Natural killer cell treated with Interleukin-12 subunit alpha and Interleukin-12 subunit beta and Interleukin-15 and Interleukin-18, amount 100 ng/mL, for 72 hours (primary cell): Measurements from ENCODE around the gene UBR1. TPM values are rescaled to one million over a fixed set of nuclear protein-coding genes. Genes with fewer than 3 reads are reported as not detected.
"Not testable (repeated sequence)": the region's sequence is repeated elsewhere in the genome, so short reads cannot be mapped to it uniquely, and the experiment has no call there.

Source experiments
- ATAC-seq, 2 donors: fragments of 150-1000 bp; cut with Tn5 transposase in 1 of 2; sonication (Bioruptor Pico), chemical (Tn5 transposase) in 1 of 2; 2 replicates each; pipeline ENCODE4 v1.10.0; 2021
- DNase-seq: peaks from one replicate; pipeline ENCODE4 v3.0.0; 2022; ENCODE audit warnings: low spot score
- H3K27ac Mint-ChIP-seq, 2 donors: 1 replicate in 1 of 2; 2 replicates in 1 of 2; pipeline ENCODE4 v1.8.0; 2022; ENCODE audit warnings: mixed read lengths in 2 of 2, mild to moderate bottlenecking in 1 of 2, moderate library complexity in 1 of 2
- H3K27me3 Mint-ChIP-seq, 2 donors: 1 replicate in 1 of 2; 2 replicates in 1 of 2; pipeline ENCODE4 v1.8.0; 2022; ENCODE audit warnings: mixed read lengths in 2 of 2
- H3K36me3 Mint-ChIP-seq: one replicate; pipeline ENCODE4 v1.8.0; 2022; ENCODE audit warnings: mixed read lengths
- H3K4me1 Mint-ChIP-seq, 2 donors: 1 replicate in 1 of 2; 2 replicates in 1 of 2; pipeline ENCODE4 v1.8.0; 2022; ENCODE audit warnings: low read depth in 2 of 2, mixed read lengths in 2 of 2, mild to moderate bottlenecking in 1 of 2
- H3K4me3 Mint-ChIP-seq: one replicate; pipeline ENCODE4 v1.8.0; 2022; ENCODE audit warnings: mixed read lengths
- H3K9me3 Mint-ChIP-seq: 2 replicates; pipeline ENCODE4 v1.8.0; 2022; ENCODE audit warnings: mixed read lengths
- total RNA-seq, 2 donors: library from RNA; stranded (reverse); gene quantifications; one replicate each; pipeline ENCODE4 v1.2.3, GENCODE V29; 2022

Gene UBR1
- total RNA-seq, 2 donors from 2014 or later: 56.4 to 59.4 TPM

GRCh38 chr15:43070249-43070648 lies 35.6 kb downstream of the UBR1 start:
- DNase-seq: no peak
- H3K36me3 Mint-ChIP-seq: peaks cover 35% of the 10 kb centered on the region
- no peak for ATAC-seq
- H3K27me3 Mint-ChIP-seq: no peaks in the 10 kb centered on the region
- no peak overlapping the region for H3K4me3 Mint-ChIP-seq
- H3K4me1 Mint-ChIP-seq: peaks cover 2 to 7% of the 10 kb centered on the region in 2 donors
- H3K27ac Mint-ChIP-seq: no peak overlapping the region
- no peaks in the 10 kb centered on the region for H3K9me3 Mint-ChIP-seq

DNA sequence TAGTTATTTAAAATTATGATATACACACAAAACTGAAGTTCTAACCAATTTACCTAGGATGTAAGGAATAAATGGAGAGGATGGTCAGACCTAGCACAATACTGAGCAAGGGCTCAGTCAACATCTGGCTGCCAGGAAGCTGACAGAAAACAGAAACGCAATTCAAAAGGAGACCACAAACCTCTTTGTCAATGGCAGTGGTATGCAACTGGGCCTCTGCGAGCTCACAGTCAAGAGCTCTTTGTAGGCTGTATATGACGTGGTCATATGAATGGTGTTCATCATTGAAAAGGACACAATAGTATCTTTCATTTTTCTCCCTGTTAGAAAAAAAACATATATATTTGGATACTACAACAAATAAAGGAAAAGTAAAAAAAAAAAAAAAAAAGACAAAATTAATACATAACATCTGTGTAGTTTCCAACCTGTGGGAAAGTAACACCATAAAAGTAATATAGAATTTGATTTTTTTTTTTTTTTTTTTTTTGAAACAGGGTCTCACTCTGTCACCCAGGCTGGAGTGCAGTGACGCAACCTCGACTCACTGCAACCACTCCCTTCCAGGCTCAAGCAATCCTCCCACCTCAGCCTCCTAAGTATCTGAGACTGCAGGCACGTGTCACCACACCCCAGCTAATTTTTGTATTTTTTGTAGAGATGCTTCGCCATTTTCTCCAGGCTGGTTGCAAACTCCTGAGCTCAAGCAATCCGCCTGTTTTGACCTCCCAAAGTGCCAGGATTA lies 37.9 kb downstream of the UBR1 start:
- Mint-ChIP-seq H3K9me3 (no peaks in the 10 kb centered on the region), H3K27ac (peak overlapping the region in 1 of 2 donors; percentile 45), H3K4me1 (peaks cover 6 to 7% of the 10 kb centered on the region in 2 donors), H3K4me3 (peak overlapping the region; percentile 32), H3K36me3 (peaks cover 34% of the 10 kb centered on the region), H3K27me3 (no peaks in the 10 kb centered on the region)
- no peak for DNase-seq
- ATAC-seq: peak; percentile 71 to 98

DNA sequence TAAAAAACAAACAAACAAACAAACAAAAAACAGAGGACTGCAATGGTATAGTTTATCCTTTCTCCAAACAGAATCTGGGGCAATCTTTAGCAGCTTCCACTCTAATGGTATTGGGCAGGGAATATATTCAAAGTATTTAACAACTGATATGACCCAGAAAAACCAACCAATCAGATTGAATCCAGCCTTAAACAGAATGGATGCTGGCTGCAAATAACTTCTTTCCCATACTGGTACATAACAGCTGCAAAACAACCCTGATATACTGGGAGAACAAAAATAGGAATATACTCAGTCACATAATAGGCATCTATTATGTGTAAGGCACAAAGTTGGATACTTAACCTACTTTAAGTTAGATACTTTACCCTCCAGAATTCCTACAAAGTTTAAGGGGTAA lies 49.1 kb downstream of the UBR1 start:
- ATAC-seq (no peak), DNase-seq (no peak)
- Mint-ChIP-seq H3K27ac (no peak overlapping the region), H3K4me3 (no peak overlapping the region), H3K36me3 (peaks cover 33% of the 10 kb centered on the region), H3K27me3 (no peaks in the 10 kb centered on the region), H3K4me1 (peaks cover 0 to 2% of the 10 kb centered on the region in 2 donors), H3K9me3 (no peaks in the 10 kb centered on the region)

DNA sequence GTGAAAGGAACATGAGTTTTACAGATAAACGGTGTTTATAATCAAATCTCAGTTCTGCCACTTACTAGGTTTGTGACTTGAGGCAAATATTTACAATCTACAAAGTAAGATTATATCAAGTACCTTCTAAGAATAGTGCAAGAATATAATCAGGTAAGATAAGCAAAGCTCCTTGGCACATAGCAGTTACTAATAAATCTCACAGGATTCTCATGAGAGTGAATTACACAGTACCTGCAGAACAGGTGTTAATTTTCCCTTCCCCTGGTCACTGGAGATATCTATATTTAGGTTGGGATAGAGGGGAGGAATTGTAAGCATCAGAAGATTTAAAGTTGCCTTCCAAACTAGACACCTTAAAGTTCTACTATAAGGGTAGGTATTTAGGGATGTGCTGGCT lies 53.0 kb downstream of the UBR1 start:
- Mint-ChIP-seq H3K4me1 (peaks cover 0 to 3% of the 10 kb centered on the region in 2 donors), H3K9me3 (no peaks in the 10 kb centered on the region), H3K4me3 (no peak overlapping the region), H3K36me3 (peaks cover 27% of the 10 kb centered on the region), H3K27me3 (no peaks in the 10 kb centered on the region), H3K27ac (no peak overlapping the region)
- DNase-seq (no peak), ATAC-seq (no peak)

GRCh38 chr15:43048935-43049334 lies 56.9 kb downstream of the UBR1 start:
- no peak for ATAC-seq
- Mint-ChIP-seq H3K4me3 (no peak overlapping the region), H3K36me3 (peaks cover 40% of the 10 kb centered on the region)

DNA sequence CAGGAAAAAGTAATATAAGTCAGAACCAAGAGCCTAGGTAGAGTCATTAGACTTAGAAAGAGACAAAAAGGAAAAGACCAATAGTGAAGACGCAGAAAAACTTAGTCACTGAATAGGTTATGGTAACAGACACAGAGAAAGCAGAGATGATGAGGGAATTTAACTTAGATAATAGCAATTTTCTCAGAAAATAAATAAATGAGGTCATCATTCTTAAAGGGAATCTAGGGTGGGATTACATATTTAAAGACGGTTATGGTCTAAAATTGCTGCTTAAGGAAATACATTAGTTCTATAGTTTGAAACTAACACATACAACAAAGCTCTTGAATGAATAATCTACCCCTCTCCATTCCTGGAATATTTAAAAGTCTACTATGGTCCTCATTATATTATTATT lies 59.4 kb downstream of the UBR1 start:
- Mint-ChIP-seq H3K36me3 (peaks cover 41% of the 10 kb centered on the region), H3K4me1 (peaks cover 0 to under 1% of the 10 kb centered on the region in 2 donors), H3K27me3 (no peaks in the 10 kb centered on the region), H3K27ac (no peak overlapping the region), H3K9me3 (no peaks in the 10 kb centered on the region), H3K4me3 (no peak overlapping the region)
- ATAC-seq (no peak), DNase-seq (no peak)

More at GRCh38 chr15:43048935-43049334, 56.9 kb downstream of the UBR1 start:
- no peak for DNase-seq
- no peaks in the 10 kb centered on the region for H3K9me3 Mint-ChIP-seq
- H3K27ac Mint-ChIP-seq: no peak overlapping the region
- H3K4me1 Mint-ChIP-seq: peaks cover 0 to 3% of the 10 kb centered on the region in 2 donors
- H3K27me3 Mint-ChIP-seq: no peaks in the 10 kb centered on the region

DNA sequence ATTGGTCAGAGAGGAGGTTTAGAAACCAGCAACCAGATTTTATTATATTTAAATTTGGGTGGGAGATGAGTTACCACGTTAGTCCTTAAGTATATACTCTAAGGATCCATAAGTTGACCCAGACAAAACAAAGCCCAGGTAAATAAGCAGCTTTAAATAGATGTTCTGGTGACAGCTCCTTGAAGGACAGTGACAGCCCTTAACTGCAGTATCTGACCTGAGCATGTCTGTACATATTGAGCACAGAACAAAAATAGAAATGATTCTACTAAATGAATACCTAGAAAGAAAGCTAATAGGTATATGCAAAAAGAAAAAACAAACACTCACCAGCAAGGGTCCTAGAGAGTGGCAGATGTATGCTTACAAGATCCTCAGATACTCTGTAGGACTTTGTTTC lies 63.0 kb downstream of the UBR1 start:
- peaks cover 6 to 9% of the 10 kb centered on the region in 2 donors for H3K4me1 Mint-ChIP-seq
- no peaks in the 10 kb centered on the region for H3K9me3 Mint-ChIP-seq
- ATAC-seq (no peak), DNase-seq (no peak)
- no peak overlapping the region for H3K4me3 Mint-ChIP-seq
- no peaks in the 10 kb centered on the region for H3K27me3 Mint-ChIP-seq
- no peak overlapping the region for H3K27ac Mint-ChIP-seq
- H3K36me3 Mint-ChIP-seq: peaks cover 42% of the 10 kb centered on the region

GRCh38 chr15:43041085-43041484 lies 64.8 kb downstream of the UBR1 start:
- not testable (repeated sequence) for H3K27ac Mint-ChIP-seq, H3K9me3 Mint-ChIP-seq, ATAC-seq, H3K4me3 Mint-ChIP-seq, DNase-seq, H3K4me1 Mint-ChIP-seq, H3K27me3 Mint-ChIP-seq
- peaks cover 39% of the 10 kb centered on the region for H3K36me3 Mint-ChIP-seq

GRCh38 chr15:43035240-43035639 lies 70.6 kb downstream of the UBR1 start:
- H3K9me3 Mint-ChIP-seq, DNase-seq, ATAC-seq, H3K36me3 Mint-ChIP-seq, H3K4me3 Mint-ChIP-seq, H3K4me1 Mint-ChIP-seq, H3K27me3 Mint-ChIP-seq, H3K27ac Mint-ChIP-seq: not testable (repeated sequence)

DNA sequence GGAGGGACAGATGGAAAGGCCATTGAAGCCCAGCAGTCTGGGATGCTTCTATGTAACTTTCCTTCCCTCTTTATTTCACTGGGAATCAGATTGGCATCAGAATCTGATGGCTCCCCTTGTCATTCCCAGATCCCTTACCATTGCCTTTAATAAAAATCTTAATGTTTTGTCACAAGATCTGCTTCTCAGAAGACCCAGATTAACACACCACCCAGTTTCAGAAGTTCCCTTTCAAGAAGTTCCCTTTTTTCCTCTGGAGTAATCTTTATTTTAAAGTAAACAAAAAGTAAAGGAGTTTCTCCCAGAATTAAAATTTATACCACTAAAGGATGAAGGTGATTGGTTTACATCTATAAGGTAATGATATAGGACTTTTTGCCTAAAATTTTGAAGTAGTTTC lies 76.4 kb downstream of the UBR1 start:
- Mint-ChIP-seq H3K27me3 (no peaks in the 10 kb centered on the region), H3K4me1 (peaks cover 3 to 6% of the 10 kb centered on the region in 2 donors), H3K4me3 (no peak overlapping the region), H3K36me3 (peaks cover 19% of the 10 kb centered on the region), H3K9me3 (no peaks in the 10 kb centered on the region), H3K27ac (no peak overlapping the region)
- DNase-seq: no peak
- ATAC-seq: no peak

- Mint-ChIP-seq H3K27ac (no peak overlapping the region), H3K4me1 (peaks cover 0 to 6% of the 10 kb centered on the region in 2 donors), H3K36me3 (peaks cover 26% of the 10 kb centered on the region), H3K9me3 (no peaks in the 10 kb centered on the region), H3K4me3 (no peak overlapping the region), H3K27me3 (no peaks in the 10 kb centered on the region)
- no peak for ATAC-seq
- DNase-seq: no peak
These were observed 80.7 kb downstream of the UBR1 start for GRCh38 chr15:43025150-43025549.

- not testable (repeated sequence) for ATAC-seq, H3K9me3 Mint-ChIP-seq, H3K27me3 Mint-ChIP-seq, H3K4me1 Mint-ChIP-seq, H3K27ac Mint-ChIP-seq, H3K4me3 Mint-ChIP-seq, DNase-seq
- peaks cover 11% of the 10 kb centered on the region for H3K36me3 Mint-ChIP-seq
These were observed 91.2 kb downstream of the UBR1 start for GRCh38 chr15:43014671-43015070.

- Mint-ChIP-seq H3K36me3 (no peaks in the 10 kb centered on the region), H3K9me3 (no peaks in the 10 kb centered on the region), H3K4me3 (no peak overlapping the region), H3K4me1 (no peaks in the 10 kb centered on the region), H3K27ac (no peak overlapping the region), H3K27me3 (no peaks in the 10 kb centered on the region)
- no peak for DNase-seq
- peak; percentile 31 to 48 for ATAC-seq
These were observed 96.6 kb downstream of the UBR1 start for GRCh38 chr15:43009206-43009605.

GRCh38 chr15:43008150-43008549 lies 97.7 kb downstream of the UBR1 start:
- Mint-ChIP-seq H3K36me3 (no peaks in the 10 kb centered on the region), H3K27me3 (no peaks in the 10 kb centered on the region), H3K4me3 (no peak overlapping the region), H3K4me1 (no peaks in the 10 kb centered on the region), H3K27ac (no peak overlapping the region), H3K9me3 (no peaks in the 10 kb centered on the region)
- ATAC-seq: no peak
- no peak for DNase-seq

- H3K4me1 Mint-ChIP-seq: no peaks in the 10 kb centered on the region
- ATAC-seq (no peak), DNase-seq (no peak)
- no peaks in the 10 kb centered on the region for H3K36me3 Mint-ChIP-seq
- no peaks in the 10 kb centered on the region for H3K9me3 Mint-ChIP-seq
- H3K4me3 Mint-ChIP-seq: no peak overlapping the region
- no peak overlapping the region for H3K27ac Mint-ChIP-seq
- H3K27me3 Mint-ChIP-seq: no peaks in the 10 kb centered on the region
These were observed 98.3 kb downstream of the UBR1 start for GRCh38 chr15:43007551-43007950.
